ENCODE results near the gene CAND1. TPM values are rescaled to one million over a fixed set of nuclear protein-coding genes. Genes with fewer than 3 reads are reported as not detected.

CAND1 gene
- total RNA-seq, 1 experiment from 2014 or later: 117 TPM

DNA sequence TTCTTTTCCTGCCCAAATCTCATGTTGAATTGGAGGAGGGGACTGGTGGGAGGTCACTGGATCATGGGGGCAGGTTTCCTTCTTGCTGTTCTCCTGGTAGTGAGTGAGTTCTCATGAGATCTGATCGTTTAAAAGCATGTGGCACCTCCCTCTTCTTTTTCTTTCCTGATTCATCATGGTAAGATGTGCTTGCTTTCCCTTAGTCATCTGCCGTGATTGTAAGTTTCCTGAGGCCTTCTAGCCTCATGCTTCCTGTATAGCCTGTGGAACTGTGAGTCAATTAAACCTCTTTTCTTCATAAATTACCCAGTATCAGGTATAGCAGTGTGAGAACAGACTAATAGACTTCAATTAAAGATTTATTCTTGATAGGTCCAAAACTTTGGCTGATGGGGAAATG lies 83.5 kb downstream of the CAND1 start:
- no peaks in the 10 kb centered on the region for H3K9me3 ChIP-seq (ENCODE audit: low read length)
- H3K9ac ChIP-seq (ENCODE audit: low read length): no peak overlapping the region
- no peaks in the 10 kb centered on the region for H3K79me2 ChIP-seq (ENCODE audit: low read length)
- H3K4me1 ChIP-seq (ENCODE audit: low read length): peaks cover 21% of the 10 kb centered on the region
- no peak for DNase-seq
- no peak overlapping the region for H3K4me2 ChIP-seq (ENCODE audit: low read depth, low read length, poor library complexity, severe bottlenecking)
- no peak overlapping the region for H3K4me3 ChIP-seq (ENCODE audit: low read length)
- H3K36me3 ChIP-seq (ENCODE audit: insufficient read depth, low read length): peaks cover 8% of the 10 kb centered on the region; the same call in 1 of the 2 replicates
- H3K27ac ChIP-seq (ENCODE audit: low read length): no peak overlapping the region
- no peak overlapping the region for H2AFZ ChIP-seq (ENCODE audit: low read length)
- no peaks in the 10 kb centered on the region for H4K20me1 ChIP-seq (ENCODE audit: insufficient read depth, low read depth, low read length)
- no peaks in the 10 kb centered on the region for H3K27me3 ChIP-seq (ENCODE audit: low read length)
- no peaks in the 10 kb centered on the region for H3K9me2 ChIP-seq (replicated peaks; ENCODE audit: insufficient read depth, low read length)

- H3K4me3 ChIP-seq (ENCODE audit: low read length): no peak overlapping the region
- H2AFZ ChIP-seq (ENCODE audit: low read length): no peak overlapping the region
- no peaks in the 10 kb centered on the region for H4K20me1 ChIP-seq (ENCODE audit: insufficient read depth, low read depth, low read length)
- no peaks in the 10 kb centered on the region for H3K27me3 ChIP-seq (ENCODE audit: low read length)
- DNase-seq: no peak
- H3K4me2 ChIP-seq (ENCODE audit: low read depth, low read length, poor library complexity, severe bottlenecking): no peak overlapping the region
- no peaks in the 10 kb centered on the region for H3K9me2 ChIP-seq (replicated peaks; ENCODE audit: insufficient read depth, low read length)
- H3K36me3 ChIP-seq (ENCODE audit: insufficient read depth, low read length): peaks cover 8% of the 10 kb centered on the region; the same call in 1 of the 2 replicates
- H3K27ac ChIP-seq (ENCODE audit: low read length): no peak overlapping the region
- H3K79me2 ChIP-seq (ENCODE audit: low read length): no peaks in the 10 kb centered on the region
- no peak overlapping the region for H3K9ac ChIP-seq (ENCODE audit: low read length)
- peaks cover 21% of the 10 kb centered on the region for H3K4me1 ChIP-seq (ENCODE audit: low read length)
- no peaks in the 10 kb centered on the region for H3K9me3 ChIP-seq (ENCODE audit: low read length)
Measured at GRCh38 chr12:67354322-67354721, 85.2 kb downstream of the CAND1 start.

DNA sequence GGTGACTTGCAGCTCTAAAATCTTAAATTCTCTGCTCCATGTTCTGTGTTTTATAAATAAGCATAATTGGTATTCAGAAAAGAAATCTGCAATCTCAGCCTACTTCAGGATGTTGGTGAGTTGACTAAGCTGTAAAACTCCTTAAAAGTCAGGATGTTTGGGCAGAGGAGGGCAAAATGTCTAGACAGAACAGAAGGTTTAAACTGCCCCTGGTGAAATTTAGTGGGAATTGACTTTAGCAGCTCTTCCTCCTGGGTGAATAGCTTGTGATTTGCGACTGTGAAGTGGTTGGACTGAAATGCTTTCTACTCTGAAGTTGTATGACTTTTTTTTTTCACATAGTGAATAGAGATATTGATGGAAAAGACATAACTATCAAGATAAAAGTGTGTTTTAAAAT lies 85.8 kb downstream of the CAND1 start:
- Histone ChIP-seq H3K4me2 (ENCODE audit: low read depth, low read length, poor library complexity, severe bottlenecking) (no peak overlapping the region), H3K4me1 (ENCODE audit: low read length) (peaks cover 21% of the 10 kb centered on the region), H3K27me3 (ENCODE audit: low read length) (no peaks in the 10 kb centered on the region), H4K20me1 (ENCODE audit: insufficient read depth, low read depth, low read length) (no peaks in the 10 kb centered on the region), H3K9me3 (ENCODE audit: low read length) (no peaks in the 10 kb centered on the region), H3K9me2 (replicated peaks; ENCODE audit: insufficient read depth, low read length) (no peaks in the 10 kb centered on the region), H3K27ac (ENCODE audit: low read length) (no peak overlapping the region), H3K9ac (ENCODE audit: low read length) (no peak overlapping the region), H3K4me3 (ENCODE audit: low read length) (no peak overlapping the region), H3K79me2 (ENCODE audit: low read length) (no peaks in the 10 kb centered on the region), H3K36me3 (ENCODE audit: insufficient read depth, low read length) (peaks cover 13% of the 10 kb centered on the region), H2AFZ (ENCODE audit: low read length) (no peak overlapping the region)
- no peak for DNase-seq

DNA sequence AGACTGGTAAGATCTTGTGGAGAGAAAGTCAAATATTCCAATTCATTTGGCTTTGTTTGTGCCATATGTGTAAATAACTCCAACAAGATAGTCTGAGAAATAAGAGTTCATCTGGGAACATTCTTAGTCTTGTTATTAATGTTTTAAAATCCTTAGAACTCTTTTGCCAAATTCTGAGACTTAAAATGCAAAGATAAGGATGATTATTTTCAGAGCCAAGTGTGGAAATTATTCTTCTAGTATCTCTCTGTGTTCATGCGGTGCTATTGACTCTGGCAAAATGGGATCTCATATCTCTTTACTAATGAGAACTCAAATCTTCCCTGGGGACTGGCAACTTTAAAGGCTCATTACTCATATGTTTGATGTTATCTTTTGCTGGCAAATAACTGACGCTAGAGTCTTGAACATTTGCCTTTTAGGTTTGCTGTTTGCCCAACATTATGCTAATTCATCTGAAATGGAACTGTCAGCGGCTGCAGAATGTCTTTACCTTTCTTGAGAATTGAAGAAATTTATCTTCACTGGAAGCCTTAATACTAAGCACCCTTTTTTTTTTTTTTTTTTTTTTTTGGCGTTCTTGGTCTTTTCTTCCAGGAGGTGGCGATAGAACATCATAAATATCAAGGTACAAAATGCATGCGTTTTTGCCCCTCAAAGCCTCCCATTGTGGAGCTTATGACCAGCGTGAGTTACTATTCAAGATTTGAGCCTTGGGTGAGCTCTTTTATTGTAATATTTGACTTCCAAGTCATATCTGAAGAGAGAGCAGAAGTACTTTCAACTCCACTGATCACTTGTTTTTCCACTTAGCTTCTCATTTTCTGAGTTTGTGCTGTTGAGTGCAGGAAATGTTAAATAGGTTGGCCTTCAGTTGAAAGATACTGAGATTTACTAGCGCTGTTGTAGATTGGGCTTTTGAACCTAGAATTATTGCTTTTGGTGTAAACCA lies 86.5 kb downstream of the CAND1 start:
- H3K9ac ChIP-seq (ENCODE audit: low read length): no peak overlapping the region
- peaks cover 16% of the 10 kb centered on the region for H3K36me3 ChIP-seq (ENCODE audit: insufficient read depth, low read length)
- no peaks in the 10 kb centered on the region for H3K9me3 ChIP-seq (ENCODE audit: low read length)
- H3K9me2 ChIP-seq (replicated peaks; ENCODE audit: insufficient read depth, low read length): no peaks in the 10 kb centered on the region
- no peak overlapping the region for H2AFZ ChIP-seq (ENCODE audit: low read length)
- H3K4me1 ChIP-seq (ENCODE audit: low read length): peaks cover 21% of the 10 kb centered on the region
- no peak overlapping the region for H3K4me3 ChIP-seq (ENCODE audit: low read length)
- no peak overlapping the region for H3K27ac ChIP-seq (ENCODE audit: low read length)
- no peak overlapping the region for H3K4me2 ChIP-seq (ENCODE audit: low read depth, low read length, poor library complexity, severe bottlenecking)
- H4K20me1 ChIP-seq (ENCODE audit: insufficient read depth, low read depth, low read length): no peaks in the 10 kb centered on the region
- H3K79me2 ChIP-seq (ENCODE audit: low read length): no peaks in the 10 kb centered on the region
- DNase-seq: peak; percentile 90
- H3K27me3 ChIP-seq (ENCODE audit: low read length): no peaks in the 10 kb centered on the region

DNA sequence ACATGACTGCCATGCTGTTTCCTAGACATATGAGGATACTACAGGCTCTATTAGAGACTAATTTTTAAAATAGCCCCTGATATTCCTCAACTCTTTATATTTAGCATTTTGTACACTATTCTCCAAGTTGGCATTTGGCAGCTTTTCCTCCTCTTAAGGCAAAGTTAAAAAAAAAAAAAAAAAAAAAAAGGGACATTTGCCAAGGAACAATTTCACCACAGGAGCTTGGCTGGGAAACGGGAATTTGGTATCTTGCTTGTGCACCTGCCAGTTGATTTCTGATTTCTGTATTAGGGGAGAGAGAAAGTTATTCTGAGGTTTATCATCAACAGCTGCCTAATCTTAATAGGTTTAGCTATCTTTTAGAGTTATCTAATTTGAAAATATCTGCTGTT lies 87.2 kb downstream of the CAND1 start:
- H3K4me2 ChIP-seq (ENCODE audit: low read depth, low read length, poor library complexity, severe bottlenecking): no peak overlapping the region

GRCh38 chr12:67357376-67358125 lies 88.4 kb downstream of the CAND1 start:
- Histone ChIP-seq H3K79me2 (ENCODE audit: low read length) (no peaks in the 10 kb centered on the region), H3K9me2 (replicated peaks; ENCODE audit: insufficient read depth, low read length) (no peaks in the 10 kb centered on the region), H3K4me2 (ENCODE audit: low read depth, low read length, poor library complexity, severe bottlenecking) (no peak overlapping the region), H3K36me3 (ENCODE audit: insufficient read depth, low read length) (peaks cover 24% of the 10 kb centered on the region), H3K9ac (ENCODE audit: low read length) (no peak overlapping the region), H3K9me3 (ENCODE audit: low read length) (0 out of 2 replicates have a peak, but pooled peaks cover 4% of the 10 kb centered on the region), H3K27ac (ENCODE audit: low read length) (no peak overlapping the region), H4K20me1 (ENCODE audit: insufficient read depth, low read depth, low read length) (no peaks in the 10 kb centered on the region), H3K27me3 (ENCODE audit: low read length) (no peaks in the 10 kb centered on the region), H3K4me3 (ENCODE audit: low read length) (no peak overlapping the region), H2AFZ (ENCODE audit: low read length) (no peak overlapping the region), H3K4me1 (ENCODE audit: low read length) (peaks cover 21% of the 10 kb centered on the region)
- DNase-seq: no peak

More for the DNA sequence above, 87.2 kb downstream of the CAND1 start:
- no peak overlapping the region for H3K4me3 ChIP-seq (ENCODE audit: low read length)
- no peak overlapping the region for H3K9ac ChIP-seq (ENCODE audit: low read length)
- H3K4me1 ChIP-seq (ENCODE audit: low read length): peaks cover 21% of the 10 kb centered on the region
- no peaks in the 10 kb centered on the region for H4K20me1 ChIP-seq (ENCODE audit: insufficient read depth, low read depth, low read length)
- H3K36me3 ChIP-seq (ENCODE audit: insufficient read depth, low read length): peaks cover 23% of the 10 kb centered on the region
- no peaks in the 10 kb centered on the region for H3K79me2 ChIP-seq (ENCODE audit: low read length)
- DNase-seq: no peak
- no peak overlapping the region for H3K27ac ChIP-seq (ENCODE audit: low read length)
- H3K9me3 ChIP-seq (ENCODE audit: low read length): no peaks in the 10 kb centered on the region
- H3K9me2 ChIP-seq (replicated peaks; ENCODE audit: insufficient read depth, low read length): no peaks in the 10 kb centered on the region
- H2AFZ ChIP-seq (ENCODE audit: low read length): no peak overlapping the region
- H3K27me3 ChIP-seq (ENCODE audit: low read length): no peaks in the 10 kb centered on the region

DNA sequence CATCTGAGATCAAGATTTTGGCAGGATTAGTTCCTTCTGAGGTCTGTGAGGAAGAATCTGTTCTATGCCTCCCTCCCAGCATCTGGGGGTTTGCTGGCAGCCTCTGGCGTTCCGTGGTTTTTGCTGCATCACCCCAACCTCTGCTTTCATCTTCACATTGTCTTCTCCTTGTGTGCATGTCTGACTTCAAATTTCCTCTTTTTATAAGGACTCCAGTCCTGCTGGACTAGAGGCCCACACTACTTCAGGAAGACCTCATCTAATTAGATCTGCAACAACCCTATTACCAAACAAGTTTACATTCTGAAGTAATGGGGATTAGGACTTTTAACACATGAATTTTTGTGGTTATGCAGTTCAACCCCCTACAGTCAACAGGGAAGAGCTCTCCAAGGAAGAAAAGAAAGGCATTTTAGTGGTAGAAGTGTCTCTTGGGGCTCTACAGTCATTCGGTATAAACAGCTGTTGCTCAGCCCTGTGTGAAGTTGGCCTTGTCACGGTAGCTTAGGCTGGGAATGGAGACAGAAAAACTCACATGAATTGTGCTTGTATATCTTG lies 89.7 kb downstream of the CAND1 start:
- no peak for DNase-seq
- Histone ChIP-seq H3K4me1 (ENCODE audit: low read length) (peaks cover 21% of the 10 kb centered on the region), H2AFZ (ENCODE audit: low read length) (no peak overlapping the region), H3K9ac (ENCODE audit: low read length) (no peak overlapping the region), H3K9me3 (ENCODE audit: low read length) (0 out of 2 replicates have a peak, but pooled peaks cover 4% of the 10 kb centered on the region), H3K36me3 (ENCODE audit: insufficient read depth, low read length) (peaks cover 24% of the 10 kb centered on the region), H3K27ac (ENCODE audit: low read length) (no peak overlapping the region), H4K20me1 (ENCODE audit: insufficient read depth, low read depth, low read length) (no peaks in the 10 kb centered on the region), H3K4me2 (ENCODE audit: low read depth, low read length, poor library complexity, severe bottlenecking) (no peak overlapping the region), H3K27me3 (ENCODE audit: low read length) (no peaks in the 10 kb centered on the region), H3K9me2 (replicated peaks; ENCODE audit: insufficient read depth, low read length) (no peaks in the 10 kb centered on the region), H3K79me2 (ENCODE audit: low read length) (no peaks in the 10 kb centered on the region), H3K4me3 (ENCODE audit: low read length) (no peak overlapping the region)

DNA sequence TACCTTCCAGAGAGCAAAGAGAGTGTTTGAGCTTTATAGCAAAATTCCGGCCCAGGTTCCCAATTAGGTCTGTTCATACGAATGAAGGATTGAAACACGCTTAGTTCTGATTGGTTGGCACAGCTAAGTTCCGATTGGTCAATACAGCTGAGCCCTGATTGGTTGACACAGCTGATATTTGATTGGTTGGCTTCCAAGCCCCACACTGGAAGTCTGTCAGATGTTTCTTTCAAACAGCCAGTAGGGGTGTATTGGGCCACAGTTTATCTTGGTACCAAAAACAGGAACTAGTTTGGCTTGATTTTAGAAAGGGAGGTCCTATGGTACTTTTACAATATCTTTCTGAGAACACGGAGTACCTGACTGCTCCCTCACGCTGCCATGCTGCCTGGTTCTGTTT lies 93.4 kb downstream of the CAND1 start:
- Histone ChIP-seq H3K4me1 (ENCODE audit: low read length) (peaks cover 24% of the 10 kb centered on the region), H2AFZ (ENCODE audit: low read length) (no peak overlapping the region), H3K4me2 (ENCODE audit: low read depth, low read length, poor library complexity, severe bottlenecking) (no peak overlapping the region), H3K9me3 (ENCODE audit: low read length) (0 out of 2 replicates have a peak, but pooled peaks cover 4% of the 10 kb centered on the region), H3K9ac (ENCODE audit: low read length) (no peak overlapping the region), H3K9me2 (replicated peaks; ENCODE audit: insufficient read depth, low read length) (no peaks in the 10 kb centered on the region), H4K20me1 (ENCODE audit: insufficient read depth, low read depth, low read length) (no peaks in the 10 kb centered on the region), H3K4me3 (ENCODE audit: low read length) (no peak overlapping the region), H3K36me3 (ENCODE audit: insufficient read depth, low read length) (peaks cover 16% of the 10 kb centered on the region), H3K27ac (ENCODE audit: low read length) (no peak overlapping the region), H3K79me2 (ENCODE audit: low read length) (no peaks in the 10 kb centered on the region), H3K27me3 (ENCODE audit: low read length) (no peaks in the 10 kb centered on the region)
- DNase-seq: peak; percentile 58

All from Karpas-422 (cell line).